Measurements from ENCODE around the gene CYP2W1. TPM values are rescaled to one million over a fixed set of nuclear protein-coding genes. Genes with fewer than 3 reads are reported as not detected.
A peak's percentile ranks its signal among the peaks of the same experiment; 100 is the strongest.

Gene CYP2W1
- total RNA-seq, 1 donor from 2014 or later = not detected

- Mint-ChIP-seq H3K27me3 (ENCODE audit: low read depth) (peaks cover 12% of the 10 kb centered on the region), H3K4me3 (ENCODE audit: unreplicated experiment) (no peak overlapping the region), H3K27ac (ENCODE audit: unreplicated experiment) (no peak overlapping the region), H3K9me3 (ENCODE audit: low read depth) (peaks cover 20% of the 10 kb centered on the region), H3K36me3 (ENCODE audit: low read depth) (peaks cover 2% of the 10 kb centered on the region), H3K4me1 (ENCODE audit: low read depth) (no peaks in the 10 kb centered on the region)
- no peak for TF ChIP-seq CTCF (IDR thresholded peaks at IDR 0.05)
- DNase-seq (ENCODE audit: low spot score) = no peak
Measured at GRCh38 chr7:944744-945143, 38.2 kb upstream of the CYP2W1 start.

- Mint-ChIP-seq H3K27ac (ENCODE audit: unreplicated experiment) (no peak overlapping the region), H3K27me3 (ENCODE audit: low read depth) (peaks cover 12% of the 10 kb centered on the region), H3K9me3 (ENCODE audit: low read depth) (peaks cover 18% of the 10 kb centered on the region), H3K4me3 (ENCODE audit: unreplicated experiment) (no peak overlapping the region), H3K4me1 (ENCODE audit: low read depth) (no peaks in the 10 kb centered on the region), H3K36me3 (ENCODE audit: low read depth) (peaks cover 2% of the 10 kb centered on the region)
- peak; percentile 66 for DNase-seq (ENCODE audit: low spot score)
- no peak for TF ChIP-seq CTCF (IDR thresholded peaks at IDR 0.05)
Measured at GRCh38 chr7:945147-945555, 37.8 kb upstream of the CYP2W1 start.

- no peak overlapping the region for H3K27ac Mint-ChIP-seq (ENCODE audit: unreplicated experiment)
- peaks cover 12% of the 10 kb centered on the region for H3K9me3 Mint-ChIP-seq (ENCODE audit: low read depth)
- peak; percentile 93 for DNase-seq (ENCODE audit: low spot score)
- no peak for TF ChIP-seq CTCF (IDR thresholded peaks at IDR 0.05)
- no peak overlapping the region for H3K4me3 Mint-ChIP-seq (ENCODE audit: unreplicated experiment)
- H3K27me3 Mint-ChIP-seq (ENCODE audit: low read depth) = peaks cover 12% of the 10 kb centered on the region
- H3K36me3 Mint-ChIP-seq (ENCODE audit: low read depth) = peaks cover 2% of the 10 kb centered on the region
- H3K4me1 Mint-ChIP-seq (ENCODE audit: low read depth) = no peaks in the 10 kb centered on the region
Measured at GRCh38 chr7:945556-946255, 37.3 kb upstream of the CYP2W1 start.

GRCh38 chr7:946256-946996, 36.6 kb upstream of the CYP2W1 start:
- no peak overlapping the region for H3K27ac Mint-ChIP-seq (ENCODE audit: unreplicated experiment)
- no peaks in the 10 kb centered on the region for H3K4me1 Mint-ChIP-seq (ENCODE audit: low read depth)
- H3K4me3 Mint-ChIP-seq (ENCODE audit: unreplicated experiment) = no peak overlapping the region
- H3K9me3 Mint-ChIP-seq (ENCODE audit: low read depth) = peaks cover 6% of the 10 kb centered on the region
- no peaks in the 10 kb centered on the region for H3K36me3 Mint-ChIP-seq (ENCODE audit: low read depth)
- peak; percentile 74 for DNase-seq (ENCODE audit: low spot score)
- no peak for TF ChIP-seq CTCF (IDR thresholded peaks at IDR 0.05)
- peaks cover 8% of the 10 kb centered on the region for H3K27me3 Mint-ChIP-seq (ENCODE audit: low read depth)

- no peaks in the 10 kb centered on the region for H3K36me3 Mint-ChIP-seq (ENCODE audit: low read depth)
- DNase-seq (ENCODE audit: low spot score) = peak; percentile 86
- no peaks in the 10 kb centered on the region for H3K4me1 Mint-ChIP-seq (ENCODE audit: low read depth)
- H3K27ac Mint-ChIP-seq (ENCODE audit: unreplicated experiment) = no peak overlapping the region
- H3K27me3 Mint-ChIP-seq (ENCODE audit: low read depth) = peaks cover 1% of the 10 kb centered on the region
- H3K4me3 Mint-ChIP-seq (ENCODE audit: unreplicated experiment) = no peak overlapping the region
- H3K9me3 Mint-ChIP-seq (ENCODE audit: low read depth) = no peaks in the 10 kb centered on the region
- no peak for TF ChIP-seq CTCF (IDR thresholded peaks at IDR 0.05)
Measured at GRCh38 chr7:947391-948210, 35.4 kb upstream of the CYP2W1 start.
